Caco-2 (cell line): Measurements from ENCODE around the gene FANCD2. TPM values are rescaled to one million over a fixed set of nuclear protein-coding genes. Genes with fewer than 3 reads are reported as not detected.
"Not testable (repeated sequence)": the region's sequence is repeated elsewhere in the genome, so short reads cannot be mapped to it uniquely, and the experiment has no call there.

Experiments
- BruUV-seq: library from RNA; stranded (reverse); fragments of 400-500 nt; replicated peaks from 2 replicates; lab custom pipeline; 2021; lab: Mats Ljungman, UMichigan
- CTCF ChIA-PET: fragments of 300-600 bp; sonication (Branson Sonifier 250); formaldehyde crosslinking; loops from one replicate; lab custom pipeline; 2022; ENCODE audit warnings: antibody characterized with exemption; lab: Charles Lee
- POLR2A ChIA-PET: fragments of 300-600 bp; sonication (Branson Sonifier 250); formaldehyde crosslinking; loops from one replicate; lab custom pipeline; 2022; ENCODE audit warnings: antibody characterized with exemption; lab: Charles Lee
- DNase-seq, 2 experiments: peaks; one replicate each; pipeline versions ENCODE4 v3.0.0 to v3.0.0-alpha.2; 2020 to 2022
- H3K27me3 ChIP-seq: replicated peaks from 2 replicates; pipeline ENCODE4 v1.6.0; 2011; ENCODE audit warnings: low read length; ENCODE audit not compliant: control insufficient read depth, insufficient read depth
- H3K36me3 ChIP-seq: 2 replicates; pipeline ENCODE4 v1.5.1; 2011; ENCODE audit warnings: low read length; ENCODE audit not compliant: control insufficient read depth, insufficient read depth
- H3K4me1 ChIP-seq: fragments of 250-450 bp; sonication (Bioruptor Pico); 2 replicates; pipeline ENCODE4 v1.5.1; 2020; ENCODE audit warnings: mild to moderate bottlenecking
- H3K4me3 ChIP-seq: 2 replicates; pipeline ENCODE4 v1.5.1; 2011; ENCODE audit warnings: low read depth, mild to moderate bottlenecking, control low read depth, low read length
- H3K9me3 ChIP-seq: fragments of 250-450 bp; sonication (Bioruptor Pico); 2 replicates; pipeline ENCODE4 v1.5.1; 2020; ENCODE audit warnings: mild to moderate bottlenecking, moderate library complexity
- H3K27ac Mint-ChIP-seq: one replicate; pipeline ENCODE4 v1.8.0; 2022; ENCODE audit warnings: mixed read lengths; ENCODE audit not compliant: unreplicated experiment
- H3K27me3 Mint-ChIP-seq: one replicate; pipeline ENCODE4 v1.8.0; 2022; ENCODE audit warnings: mixed read lengths; ENCODE audit not compliant: insufficient read depth, unreplicated experiment
- H3K36me3 Mint-ChIP-seq: one replicate; pipeline ENCODE4 v1.8.0; 2022; ENCODE audit warnings: mild to moderate bottlenecking, mixed read lengths; ENCODE audit not compliant: insufficient read depth, unreplicated experiment
- H3K4me1 Mint-ChIP-seq: one replicate; pipeline ENCODE4 v1.8.0; 2022; ENCODE audit warnings: low read depth, mixed read lengths; ENCODE audit not compliant: unreplicated experiment
- H3K4me3 Mint-ChIP-seq: one replicate; pipeline ENCODE4 v1.8.0; 2022; ENCODE audit warnings: mild to moderate bottlenecking, moderate library complexity, mixed read lengths; ENCODE audit not compliant: unreplicated experiment
- H3K9me3 Mint-ChIP-seq: one replicate; pipeline ENCODE4 v1.8.0; 2022; ENCODE audit warnings: mixed read lengths; ENCODE audit not compliant: unreplicated experiment
- CTCF ChIP-seq, 2 experiments: fragments of 200-600 bp in 1 of 2; IDR thresholded peaks; 1 replicate in 1 of 2; 2 replicates in 1 of 2; pipeline versions ENCODE4 v1.5.1 to v1.8.0; 2011 to 2022; ENCODE audit warnings: antibody characterized with exemption in 1 of 2, control low read depth in 1 of 2, inconsistent platforms in 1 of 2, low read depth in 1 of 2, low read length in 1 of 2, mild to moderate bottlenecking in 1 of 2, moderate library complexity in 1 of 2; ENCODE audit not compliant: insufficient read depth in 1 of 2, severe bottlenecking in 1 of 2, unreplicated experiment in 1 of 2
- intact Hi-C: fragments of 100-400 bp; cut with micrococcal nuclease; formaldehyde crosslinking; loops from one replicate; pipeline ENCODE4 v1.10.0; 2022; ENCODE audit not compliant: unreplicated experiment
- total RNA-seq: library from RNA; stranded (reverse); gene quantifications from 2 replicates; pipeline ENCODE4 v1.2.3, GENCODE V29; 2022

The FANCD2 gene
- total RNA-seq, 1 experiment from 2014 or later = 35.6 TPM

DNA sequence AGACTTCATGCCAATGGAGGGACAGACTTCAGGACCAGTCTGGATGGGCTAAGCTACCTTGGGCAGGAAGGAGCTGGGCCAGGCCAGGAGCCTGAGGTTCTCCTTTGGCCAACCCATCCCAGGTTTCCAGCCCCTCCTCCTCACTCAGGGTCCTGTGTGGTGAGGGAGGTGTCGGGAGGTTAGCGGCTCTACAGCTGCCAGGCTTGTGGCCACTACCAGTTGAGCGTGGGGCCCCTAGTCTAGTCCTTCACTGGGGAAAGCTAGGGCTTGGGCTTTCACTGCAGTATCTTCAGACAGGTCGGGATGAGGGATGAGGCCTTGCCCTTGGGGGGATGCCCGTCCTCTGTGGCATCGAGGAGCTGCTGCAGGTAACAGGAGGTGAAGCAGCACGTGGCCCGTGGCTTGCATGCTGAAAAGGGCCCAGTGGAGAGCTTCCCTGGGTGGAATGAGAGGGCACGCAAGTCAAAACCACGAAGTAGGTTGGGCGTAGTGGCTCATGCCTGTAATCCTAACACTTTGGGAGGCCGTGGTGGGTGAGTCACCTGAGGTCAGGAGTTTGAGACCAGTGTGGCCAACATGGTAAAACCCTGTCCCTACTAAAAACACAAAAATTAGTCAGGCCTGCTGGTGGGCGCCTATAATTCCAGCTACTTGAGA, 8.5 kb upstream of the FANCD2 start:
- H3K27me3 ChIP-seq = no peaks in the 10 kb centered on the region
- H3K4me3 ChIP-seq = no peak overlapping the region
- Mint-ChIP-seq H3K4me1 (no peaks in the 10 kb centered on the region), H3K36me3 (peaks cover 15% of the 10 kb centered on the region), H3K9me3 (no peaks in the 10 kb centered on the region), H3K4me3 (no peak overlapping the region), H3K27me3 (no peaks in the 10 kb centered on the region), H3K27ac (no peak overlapping the region)
- ChIA-PET CTCF (no interaction called here), POLR2A (no interaction called here)
- no peak for TF ChIP-seq CTCF (IDR thresholded peaks at IDR 0.05; ENCODE audit: insufficient read depth in 1 of 2, low read depth in 1 of 2, low read length in 1 of 2, severe bottlenecking in 1 of 2, unreplicated experiment in 1 of 2)
- peaks cover 1% of the 10 kb centered on the region; the same call in 1 of the 2 replicates for H3K36me3 ChIP-seq
- BruUV-seq = no TSS peak
- no peaks in the 10 kb centered on the region for H3K4me1 ChIP-seq
- H3K9me3 ChIP-seq = no peaks in the 10 kb centered on the region
- intact Hi-C loops = no loop called here
- DNase-seq = no peak

DNA sequence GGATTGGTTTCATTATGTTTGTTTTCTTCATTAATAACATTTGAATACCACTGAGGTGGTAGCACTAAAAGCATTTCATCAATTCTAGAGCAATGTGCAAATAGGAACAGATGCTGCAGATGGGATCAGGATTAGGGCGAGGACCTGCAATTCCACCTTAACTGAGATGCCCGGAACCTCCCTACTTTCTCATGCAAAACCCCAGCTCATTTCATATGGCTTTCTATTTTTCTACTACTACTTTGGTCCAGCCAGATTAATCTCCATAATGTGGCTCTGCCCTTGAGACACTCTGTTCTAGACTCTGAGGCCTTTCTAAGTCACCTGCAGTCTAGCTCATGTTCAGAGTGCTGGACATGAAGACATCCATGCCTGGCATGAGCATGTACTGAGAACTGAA, 7.4 kb upstream of the FANCD2 start:
- CTCF ChIA-PET, H3K9me3 ChIP-seq: not testable (repeated sequence)

GRCh38 chr3:10019326-10019725, 6.9 kb upstream of the FANCD2 start:
- H3K9me3 ChIP-seq = no peaks in the 10 kb centered on the region
- H3K27me3 ChIP-seq = no peaks in the 10 kb centered on the region
- Mint-ChIP-seq H3K9me3 (no peaks in the 10 kb centered on the region), H3K27ac (no peak overlapping the region), H3K36me3 (peaks cover 21% of the 10 kb centered on the region), H3K4me3 (no peak overlapping the region), H3K4me1 (no peaks in the 10 kb centered on the region), H3K27me3 (no peaks in the 10 kb centered on the region)
- BruUV-seq = no TSS peak
- H3K36me3 ChIP-seq = peaks cover 1% of the 10 kb centered on the region; the same call in 1 of the 2 replicates
- H3K4me3 ChIP-seq = no peak overlapping the region
- no peak for TF ChIP-seq CTCF (IDR thresholded peaks at IDR 0.05; ENCODE audit: insufficient read depth in 1 of 2, low read depth in 1 of 2, low read length in 1 of 2, severe bottlenecking in 1 of 2, unreplicated experiment in 1 of 2)
- intact Hi-C loops = no loop called here
- CTCF ChIA-PET = no interaction called here
- POLR2A ChIA-PET = no interaction called here
- DNase-seq = no peak
- no peaks in the 10 kb centered on the region for H3K4me1 ChIP-seq

More for the DNA sequence above, 7.4 kb upstream of the FANCD2 start:
- H3K4me1 Mint-ChIP-seq, H3K27ac Mint-ChIP-seq, DNase-seq, H3K4me1 ChIP-seq, H3K36me3 ChIP-seq, H3K27me3 ChIP-seq, intact Hi-C loops, H3K4me3 ChIP-seq, POLR2A ChIA-PET, H3K9me3 Mint-ChIP-seq, H3K27me3 Mint-ChIP-seq, BruUV-seq, H3K4me3 Mint-ChIP-seq: not testable (repeated sequence)
- peaks cover 21% of the 10 kb centered on the region for H3K36me3 Mint-ChIP-seq
